A549 (cell line): Measurements from ENCODE around the gene INPP4B.

Experiments
- CBX2 ChIP-seq: fragments of 200-600 bp; sonication (generic); IDR thresholded peaks from 2 replicates; pipeline ENCODE4 v1.6.1; 2016; ENCODE audit warnings: low read depth, mild to moderate bottlenecking, borderline replicate concordance
- CBX8 ChIP-seq: fragments of 200-600 bp; sonication (generic); IDR thresholded peaks from 2 replicates; pipeline ENCODE4 v1.6.1; 2016
- CHD2 ChIP-seq: fragments of 150-350 bp; IDR thresholded peaks from 2 replicates; pipeline ENCODE4 v1.6.1; 2014; ENCODE audit warnings: low read length; ENCODE audit not compliant: partially characterized antibody
- HOXB5 ChIP-seq: fragments of 250-450 bp; sonication (Bioruptor Pico); IDR thresholded peaks from 2 replicates; pipeline ENCODE4 v1.5.0; 2020; ENCODE audit warnings: mild to moderate bottlenecking, moderate library complexity
- JUN ChIP-seq, 2 experiments: fragments of >200 bp; sonication (Bioruptor Twin); formaldehyde crosslinking; IDR thresholded peaks; 2 replicates in 1 of 2; 3 replicates in 1 of 2; pipeline ENCODE4 v1.6.1; 2016 to 2017
- POLR2A ChIP-seq: IDR thresholded peaks from 2 replicates; pipeline ENCODE4 v1.6.1; 2012; ENCODE audit warnings: mild to moderate bottlenecking, low read length
- RAD21 ChIP-seq, 2 experiments: fragments of >200 bp in 1 of 2; sonication (Bioruptor Twin) in 1 of 2; formaldehyde crosslinking in 1 of 2; IDR thresholded peaks in 1 of 2; conservative IDR thresholded peaks in 1 of 2; 2 replicates in 1 of 2; 3 replicates in 1 of 2; pipeline ENCODE4 v1.6.1; 2012 to 2018; ENCODE audit warnings: inconsistent platforms in 1 of 2
- SMC3 ChIP-seq: fragments of >200 bp; sonication (Bioruptor Twin); formaldehyde crosslinking; IDR thresholded peaks from 3 replicates; pipeline ENCODE4 v1.6.1; 2018; ENCODE audit warnings: inconsistent platforms
- SREBF2 ChIP-seq: fragments of 450-650 bp; IDR thresholded peaks from 2 replicates; pipeline ENCODE4 v1.6.1; 2014; ENCODE audit warnings: mild to moderate bottlenecking, moderate library complexity
- TF ChIP-seq, protein P1 (sequence below): fragments of >200 bp; sonication (Bioruptor Twin); formaldehyde crosslinking; IDR thresholded peaks from 3 replicates; pipeline ENCODE4 v1.5.1; 2016
- TF ChIP-seq, protein P2 (sequence below): fragments of 250-450 bp; sonication (Bioruptor Pico); IDR thresholded peaks from 2 replicates; pipeline ENCODE4 v1.5.0; 2021; ENCODE audit warnings: mild to moderate bottlenecking, moderate library complexity, borderline replicate concordance
- TF ChIP-seq, protein P3 (sequence below): fragments of 450-650 bp; IDR thresholded peaks from 2 replicates; pipeline ENCODE4 v1.6.1; 2014; ENCODE audit warnings: antibody characterized with exemption

DNA sequence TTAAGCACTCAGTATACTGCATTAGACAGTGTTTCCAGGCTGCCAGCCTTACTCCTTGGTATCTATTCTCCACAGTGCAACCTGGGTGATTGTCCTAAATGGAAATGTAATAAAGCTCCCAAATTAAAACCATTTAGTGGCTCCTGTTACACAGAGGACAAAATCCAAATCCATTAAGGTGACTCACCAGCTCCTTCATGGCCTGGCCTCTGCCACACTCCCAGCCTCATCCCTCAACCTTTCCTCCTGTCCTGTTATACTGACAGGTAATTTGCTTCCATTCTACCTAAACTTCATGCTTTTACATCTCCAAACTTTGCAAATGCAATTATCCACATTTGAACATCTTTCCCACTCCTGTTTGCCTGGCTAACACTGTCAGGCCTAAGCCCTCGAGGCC lies 140.3 kb downstream of the INPP4B start:
- TF ChIP-seq POLR2A (no peak), SMC3 (no peak), RAD21 (conservative IDR thresholded peaks at IDR 0.05 in 1 of 2, IDR thresholded peaks at IDR 0.05 in 1 of 2) (no peak), SREBF2 (no peak), CHD2 (no peak), JUN (IDR thresholded peaks at IDR 0.05) (no peak), CBX8 (no peak), HOXB5 (CRISPR knock-in tag) (no peak), CBX2 (no peak)
- TF ChIP-seq, protein P1, sequence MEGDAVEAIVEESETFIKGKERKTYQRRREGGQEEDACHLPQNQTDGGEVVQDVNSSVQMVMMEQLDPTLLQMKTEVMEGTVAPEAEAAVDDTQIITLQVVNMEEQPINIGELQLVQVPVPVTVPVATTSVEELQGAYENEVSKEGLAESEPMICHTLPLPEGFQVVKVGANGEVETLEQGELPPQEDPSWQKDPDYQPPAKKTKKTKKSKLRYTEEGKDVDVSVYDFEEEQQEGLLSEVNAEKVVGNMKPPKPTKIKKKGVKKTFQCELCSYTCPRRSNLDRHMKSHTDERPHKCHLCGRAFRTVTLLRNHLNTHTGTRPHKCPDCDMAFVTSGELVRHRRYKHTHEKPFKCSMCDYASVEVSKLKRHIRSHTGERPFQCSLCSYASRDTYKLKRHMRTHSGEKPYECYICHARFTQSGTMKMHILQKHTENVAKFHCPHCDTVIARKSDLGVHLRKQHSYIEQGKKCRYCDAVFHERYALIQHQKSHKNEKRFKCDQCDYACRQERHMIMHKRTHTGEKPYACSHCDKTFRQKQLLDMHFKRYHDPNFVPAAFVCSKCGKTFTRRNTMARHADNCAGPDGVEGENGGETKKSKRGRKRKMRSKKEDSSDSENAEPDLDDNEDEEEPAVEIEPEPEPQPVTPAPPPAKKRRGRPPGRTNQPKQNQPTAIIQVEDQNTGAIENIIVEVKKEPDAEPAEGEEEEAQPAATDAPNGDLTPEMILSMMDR: no peak
- TF ChIP-seq, protein P2, sequence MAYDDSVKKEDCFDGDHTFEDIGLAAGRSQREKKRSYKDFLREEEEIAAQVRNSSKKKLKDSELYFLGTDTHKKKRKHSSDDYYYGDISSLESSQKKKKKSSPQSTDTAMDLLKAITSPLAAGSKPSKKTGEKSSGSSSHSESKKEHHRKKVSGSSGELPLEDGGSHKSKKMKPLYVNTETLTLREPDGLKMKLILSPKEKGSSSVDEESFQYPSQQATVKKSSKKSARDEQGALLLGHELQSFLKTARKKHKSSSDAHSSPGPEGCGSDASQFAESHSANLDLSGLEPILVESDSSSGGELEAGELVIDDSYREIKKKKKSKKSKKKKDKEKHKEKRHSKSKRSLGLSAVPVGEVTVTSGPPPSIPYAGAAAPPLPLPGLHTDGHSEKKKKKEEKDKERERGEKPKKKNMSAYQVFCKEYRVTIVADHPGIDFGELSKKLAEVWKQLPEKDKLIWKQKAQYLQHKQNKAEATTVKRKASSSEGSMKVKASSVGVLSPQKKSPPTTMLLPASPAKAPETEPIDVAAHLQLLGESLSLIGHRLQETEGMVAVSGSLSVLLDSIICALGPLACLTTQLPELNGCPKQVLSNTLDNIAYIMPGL (CRISPR knock-in tag): no peak
- TF ChIP-seq, protein P3, sequence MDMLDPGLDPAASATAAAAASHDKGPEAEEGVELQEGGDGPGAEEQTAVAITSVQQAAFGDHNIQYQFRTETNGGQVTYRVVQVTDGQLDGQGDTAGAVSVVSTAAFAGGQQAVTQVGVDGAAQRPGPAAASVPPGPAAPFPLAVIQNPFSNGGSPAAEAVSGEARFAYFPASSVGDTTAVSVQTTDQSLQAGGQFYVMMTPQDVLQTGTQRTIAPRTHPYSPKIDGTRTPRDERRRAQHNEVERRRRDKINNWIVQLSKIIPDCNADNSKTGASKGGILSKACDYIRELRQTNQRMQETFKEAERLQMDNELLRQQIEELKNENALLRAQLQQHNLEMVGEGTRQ: no peak
